GM18907 (cell line): Measurements from ENCODE around the gene PITPNC1.
A peak's percentile ranks its signal among the peaks of the same experiment; 100 is the strongest.
"Not testable (repeated sequence)": the region's sequence is repeated elsewhere in the genome, so short reads cannot be mapped to it uniquely, and the experiment has no call there.

Experiments used
- ATAC-seq: cut with Tn5 transposase; IDR thresholded peaks from one replicate; pipeline ENCODE4 v1.9.1; 2021; ENCODE audit warnings: mild to moderate bottlenecking, moderate library complexity; ENCODE audit not compliant: unreplicated experiment

The PITPNC1 gene

DNA sequence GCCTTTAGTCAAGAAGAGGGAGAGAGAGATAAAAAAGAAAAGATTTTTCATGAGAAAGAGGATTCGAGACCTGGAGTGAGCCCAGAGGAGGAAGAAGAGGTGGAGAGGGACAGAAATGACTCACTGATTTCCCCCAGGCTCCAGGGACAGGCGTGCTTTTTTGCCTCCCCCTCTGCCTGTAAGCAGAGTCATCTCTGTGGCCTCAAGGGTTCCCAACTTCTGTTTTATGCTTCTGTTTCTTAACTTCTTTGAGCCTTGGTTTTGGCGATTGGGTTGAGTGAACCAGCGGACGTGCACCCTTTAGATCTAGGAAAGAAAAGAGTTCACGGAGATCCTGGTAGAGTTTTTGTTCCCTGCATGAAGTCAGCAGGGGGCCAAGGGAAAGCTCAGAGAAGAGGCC, 192.8 kb downstream of the PITPNC1 start:
- no peak for ATAC-seq

DNA sequence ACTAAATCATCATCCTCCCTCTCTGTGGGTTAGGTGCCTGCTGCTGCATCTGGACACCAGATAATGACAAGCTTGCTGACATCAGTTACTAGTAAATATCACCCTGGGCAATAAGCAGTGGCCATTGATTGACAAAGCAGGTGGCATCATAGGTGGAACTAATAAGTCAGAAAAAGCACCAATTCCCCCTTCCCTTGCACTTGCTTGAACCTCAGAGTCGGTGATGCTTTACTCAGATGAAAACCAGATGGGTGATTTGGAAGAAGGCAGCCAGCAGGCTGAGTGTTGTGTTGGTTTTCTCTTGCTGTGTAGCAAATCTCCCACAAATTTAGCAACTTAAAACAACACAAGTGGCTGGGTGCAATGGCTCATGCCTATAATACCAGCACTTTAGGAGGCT, 193.7 kb downstream of the PITPNC1 start:
- no peak for ATAC-seq

DNA sequence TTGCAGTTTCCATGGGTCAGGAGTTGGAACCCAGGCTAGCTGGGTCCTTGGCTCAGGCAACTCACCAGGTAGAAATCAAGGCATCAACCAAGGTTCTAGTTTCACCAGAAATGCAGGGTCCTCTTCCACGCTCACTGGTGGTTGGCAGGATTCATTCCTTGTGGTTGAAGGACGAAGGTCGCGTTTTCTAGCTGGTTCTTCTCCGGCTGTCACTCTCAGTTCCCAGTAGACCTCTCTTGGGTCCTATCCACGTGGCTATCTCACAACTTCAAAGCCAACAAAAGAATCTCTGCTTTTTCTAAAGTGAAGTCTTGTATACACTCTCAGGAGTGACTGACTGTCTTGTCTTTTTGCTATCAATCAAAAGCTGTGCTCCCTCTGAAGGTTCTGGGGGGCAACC, 194.4 kb downstream of the PITPNC1 start:
- ATAC-seq, result no peak

DNA sequence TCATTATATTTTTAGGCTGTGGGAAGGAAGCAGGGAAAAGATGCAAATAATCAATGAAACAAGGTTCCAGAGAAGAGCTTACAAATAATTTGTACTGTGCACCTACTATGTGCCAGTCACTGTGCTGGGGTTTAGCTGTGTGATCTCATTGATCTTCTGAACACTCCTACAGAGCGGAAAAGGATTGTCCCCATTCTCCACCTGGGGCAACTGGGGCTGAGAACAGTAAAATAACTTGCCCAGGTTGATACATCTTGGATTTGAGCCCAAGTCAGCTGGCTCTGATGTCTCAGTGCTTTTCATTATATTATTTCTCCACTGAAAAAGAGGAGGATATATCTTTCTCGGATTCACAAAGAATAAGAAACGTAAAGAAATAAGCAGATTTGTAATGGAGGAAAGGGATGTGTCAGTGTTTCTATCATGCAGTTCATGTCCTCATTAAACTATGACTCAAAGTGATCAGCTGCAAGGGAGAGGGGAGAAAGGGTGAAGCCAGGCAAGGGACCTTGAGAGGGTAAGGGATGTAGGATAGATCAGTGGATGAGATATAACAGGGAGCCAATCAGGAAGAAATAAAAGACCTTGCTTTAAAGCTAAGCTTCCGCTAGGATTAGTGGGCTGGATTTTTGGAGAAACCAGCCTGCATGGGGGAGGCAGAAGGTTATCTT, 197.0 kb downstream of the PITPNC1 start:
- peak; percentile 4 for ATAC-seq

GRCh38 chr17:67574658-67575293, 197.7 kb downstream of the PITPNC1 start:
- peak; percentile 46 for ATAC-seq

DNA sequence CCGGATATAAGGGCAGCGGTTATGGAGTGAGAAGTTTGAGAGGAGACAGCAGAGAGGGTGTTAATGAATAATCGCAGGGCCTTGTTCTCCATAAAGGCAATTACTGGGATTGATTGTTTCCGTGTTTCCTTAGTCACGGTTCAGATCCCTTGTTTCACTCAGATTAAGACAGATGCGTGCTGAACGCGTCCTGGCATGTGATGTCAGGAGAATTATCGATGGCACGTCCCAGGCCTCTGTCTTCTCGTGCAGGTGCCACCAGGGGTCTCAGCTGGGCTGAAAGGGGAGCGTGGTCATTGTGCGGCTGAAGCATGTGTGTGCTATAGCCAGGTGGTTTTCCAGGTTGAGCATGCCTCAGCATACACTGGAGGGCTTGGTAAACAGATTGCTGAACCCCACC, 198.2 kb downstream of the PITPNC1 start:
- ATAC-seq, result peak; percentile 40

DNA sequence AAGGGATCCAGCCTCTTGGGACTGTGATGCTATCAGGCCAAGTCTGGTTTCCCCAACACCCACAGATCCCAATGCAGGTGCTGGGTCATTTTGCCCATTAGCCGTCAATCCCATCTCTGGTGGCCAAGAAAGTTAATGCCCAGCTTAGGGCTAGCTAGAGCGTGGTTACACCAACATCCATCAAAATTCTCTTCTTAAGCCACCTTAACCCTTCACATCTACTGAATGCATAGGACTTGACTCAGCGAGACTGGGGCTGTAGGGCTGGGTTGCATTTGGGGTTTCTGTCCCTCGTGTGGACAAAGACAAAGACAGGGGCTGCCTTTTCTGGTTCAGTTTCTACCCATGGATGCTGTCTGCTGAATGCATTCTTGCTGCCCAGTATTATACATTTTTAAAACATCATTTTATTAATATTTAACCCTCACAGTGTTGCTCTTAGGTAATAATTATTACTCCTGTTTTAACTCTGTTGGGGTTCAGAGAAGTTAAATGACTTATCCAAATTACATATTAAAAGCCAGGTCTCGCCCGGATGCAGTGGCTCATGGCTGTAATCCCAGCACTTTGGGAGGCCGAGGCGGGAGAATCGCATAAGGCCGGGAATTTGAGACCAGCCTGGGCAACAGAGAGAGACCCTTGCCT, 199.5 kb downstream of the PITPNC1 start:
- ATAC-seq, result no peak

GRCh38 chr17:67577429-67578141, 200.5 kb downstream of the PITPNC1 start:
- ATAC-seq, result no peak

DNA sequence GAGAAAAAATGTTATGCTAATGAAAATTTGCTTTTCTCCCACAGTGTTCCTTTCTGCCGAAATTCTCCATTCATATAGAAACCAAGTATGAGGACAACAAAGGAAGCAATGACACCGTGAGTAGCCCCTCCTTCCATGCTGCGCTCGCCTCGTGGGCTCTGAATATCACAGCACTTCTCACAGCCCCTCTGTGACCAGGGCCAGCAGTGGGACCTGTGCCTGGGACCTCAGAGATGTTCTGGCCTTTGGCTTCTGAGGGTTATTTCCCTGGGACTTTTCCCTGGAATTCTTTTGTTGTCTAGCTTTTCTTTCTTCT, 201.0 kb downstream of the PITPNC1 start:
- ATAC-seq, result peak; percentile 19

- ATAC-seq, result not testable (repeated sequence)
Observed at GRCh38 chr17:67578679-67579405, 201.8 kb downstream of the PITPNC1 start.

DNA sequence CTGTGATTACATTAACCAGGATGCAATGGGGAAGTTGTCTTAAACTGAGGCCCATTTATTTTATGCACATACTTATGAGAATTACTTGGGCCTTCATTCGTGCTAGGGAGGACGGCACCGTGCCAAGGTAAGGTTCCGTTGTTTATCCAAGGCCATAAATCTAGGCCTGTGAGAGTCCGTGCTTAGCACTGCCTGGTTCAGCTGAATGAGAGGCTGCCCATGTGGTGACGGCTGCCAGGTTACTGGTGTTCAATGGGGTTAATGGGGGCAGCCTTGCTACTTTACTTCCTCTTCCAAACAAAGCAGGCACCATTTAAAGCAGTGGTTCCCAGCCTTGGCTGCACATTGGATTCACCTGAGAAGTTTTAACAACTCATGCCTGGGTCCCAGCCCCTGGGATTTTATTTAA, 205.6 kb downstream of the PITPNC1 start:
- no peak for ATAC-seq

DNA sequence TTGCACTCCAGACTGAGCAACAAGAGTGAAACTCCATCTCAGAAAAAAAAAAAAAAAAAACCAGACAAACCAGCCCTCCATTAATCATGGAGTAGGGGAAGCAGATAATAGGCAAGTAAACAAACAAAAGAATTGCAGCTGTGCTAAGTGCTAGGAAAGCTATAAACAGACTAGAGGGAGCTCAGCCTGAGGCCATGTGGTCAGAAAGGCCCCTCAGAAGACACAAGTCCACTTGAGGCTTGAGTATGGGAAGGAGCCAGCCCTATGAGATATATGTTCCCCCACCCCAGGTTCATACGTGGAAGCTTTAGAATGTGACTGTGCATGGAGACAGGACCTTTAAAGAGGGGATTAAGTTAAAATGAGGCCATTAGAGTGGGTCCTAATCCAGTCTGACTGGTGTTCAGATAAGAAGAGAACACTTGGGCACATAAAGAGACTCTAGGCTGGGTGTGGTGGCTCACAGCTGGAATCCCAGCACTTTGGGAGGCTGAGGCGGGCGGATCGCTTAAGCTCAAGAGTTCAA, 208.1 kb downstream of the PITPNC1 start:
- ATAC-seq, result no peak

GRCh38 chr17:67588326-67588725, 211.2 kb downstream of the PITPNC1 start:
- no peak for ATAC-seq

DNA sequence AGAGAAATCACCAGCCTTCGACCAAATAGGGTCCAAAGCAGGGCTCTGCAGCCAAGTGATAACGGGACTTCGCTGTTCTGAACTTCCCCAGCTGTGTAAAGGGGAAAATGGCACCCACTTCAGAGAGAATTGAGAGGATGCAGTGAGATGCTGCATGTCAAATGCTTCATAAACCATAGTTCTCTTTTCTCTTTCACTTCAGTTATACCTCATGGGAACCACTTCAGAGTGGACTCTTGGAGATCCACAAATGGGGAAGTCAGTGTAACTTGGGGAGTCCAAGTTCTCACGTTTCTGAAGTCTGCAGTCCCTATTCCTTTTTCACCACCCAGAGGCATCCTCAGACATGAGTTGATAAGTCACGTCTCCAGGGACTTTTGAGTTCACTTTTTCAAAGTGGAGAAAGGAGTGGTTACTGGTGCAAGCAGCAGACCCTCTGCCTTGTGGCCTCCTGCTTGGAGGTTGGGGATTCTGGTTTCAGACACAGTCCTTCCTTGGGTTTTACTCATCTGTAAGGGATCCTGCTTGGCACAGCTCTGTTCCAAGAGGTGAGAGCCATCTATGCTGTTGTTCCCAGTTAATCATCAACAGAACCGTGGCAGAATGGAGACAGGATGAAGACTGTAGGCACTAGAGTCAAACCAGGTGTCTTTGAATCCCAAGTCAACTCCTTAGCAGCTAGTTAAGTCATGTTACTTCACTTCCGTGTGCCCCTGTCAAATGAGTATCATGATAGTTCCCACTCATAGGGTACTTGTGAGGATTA, 217.2 kb downstream of the PITPNC1 start:
- ATAC-seq, result no peak

GRCh38 chr17:67600408-67600807, 223.3 kb downstream of the PITPNC1 start:
- ATAC-seq, result no peak

DNA sequence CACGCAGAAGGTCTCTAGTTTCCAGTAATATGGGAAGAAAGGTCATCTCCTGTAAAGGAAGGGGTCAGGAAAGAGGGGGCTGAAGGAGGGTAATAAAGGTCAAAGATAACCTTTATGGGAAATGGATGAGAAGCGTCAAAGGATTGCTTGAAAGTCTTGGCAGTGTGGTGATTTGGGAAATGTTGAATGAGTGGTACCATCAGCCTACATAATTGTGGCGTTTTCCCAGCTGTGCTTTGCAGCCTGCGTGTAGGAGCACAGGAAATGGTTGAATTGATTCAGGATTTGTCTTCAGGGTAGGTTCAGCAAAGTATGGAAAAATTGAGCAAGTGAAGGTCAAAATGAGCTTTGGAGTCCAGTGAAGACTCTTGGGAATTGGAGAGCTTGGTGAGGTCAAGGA, 224.8 kb downstream of the PITPNC1 start:
- no peak for ATAC-seq

GRCh38 chr17:67602444-67602843, 225.4 kb downstream of the PITPNC1 start:
- ATAC-seq, result no peak

DNA sequence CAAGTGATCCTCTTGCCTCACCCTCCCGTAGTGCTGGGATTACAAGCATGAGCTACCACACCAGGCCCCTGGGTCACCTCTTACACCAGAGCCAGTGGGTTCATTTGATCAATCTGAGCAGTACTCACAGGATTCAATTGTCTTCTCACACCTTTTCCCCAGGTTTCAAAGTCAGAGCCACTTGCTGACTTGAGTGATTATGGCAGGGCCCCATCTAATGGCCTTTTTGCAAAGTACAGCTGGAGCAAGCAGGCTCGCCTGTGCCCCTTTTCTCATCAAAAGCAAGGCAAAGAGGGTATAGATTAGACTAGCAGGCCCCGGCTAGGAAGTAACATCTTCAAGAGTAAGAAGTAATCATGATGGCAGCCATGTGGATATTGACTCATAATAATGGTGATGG, 225.9 kb downstream of the PITPNC1 start:
- no peak for ATAC-seq

DNA sequence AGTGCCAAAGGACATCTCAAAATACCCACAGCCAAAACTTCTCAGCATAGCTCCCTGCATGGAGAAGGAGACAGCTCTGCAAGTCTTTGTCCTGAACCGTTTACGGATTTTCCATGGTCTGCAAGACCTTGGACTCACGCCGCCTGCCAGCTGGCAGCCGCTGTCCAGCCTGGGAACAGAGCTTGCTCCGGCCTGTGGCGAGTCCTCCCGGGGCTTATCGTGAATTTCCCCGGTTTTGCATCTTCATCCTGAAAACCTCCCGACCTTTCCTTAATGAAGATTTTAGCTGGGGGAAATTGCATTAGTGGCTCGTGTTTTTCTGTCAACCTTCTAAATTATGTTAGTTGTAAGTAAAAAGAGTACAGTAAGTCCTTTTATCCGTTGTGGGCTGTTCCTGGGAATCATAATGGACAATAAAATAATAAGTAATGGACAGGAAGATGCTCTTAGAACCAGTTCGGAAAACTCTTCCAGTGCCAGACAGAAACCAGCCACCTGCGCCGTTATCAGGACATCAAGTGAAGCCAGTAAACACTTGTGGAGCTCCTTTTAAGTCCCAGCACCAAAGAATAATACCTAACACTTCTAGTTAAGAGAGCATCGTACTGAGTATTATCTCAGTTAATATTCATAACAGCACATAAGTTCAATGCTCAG, 228.3 kb downstream of the PITPNC1 start:
- ATAC-seq, result no peak

DNA sequence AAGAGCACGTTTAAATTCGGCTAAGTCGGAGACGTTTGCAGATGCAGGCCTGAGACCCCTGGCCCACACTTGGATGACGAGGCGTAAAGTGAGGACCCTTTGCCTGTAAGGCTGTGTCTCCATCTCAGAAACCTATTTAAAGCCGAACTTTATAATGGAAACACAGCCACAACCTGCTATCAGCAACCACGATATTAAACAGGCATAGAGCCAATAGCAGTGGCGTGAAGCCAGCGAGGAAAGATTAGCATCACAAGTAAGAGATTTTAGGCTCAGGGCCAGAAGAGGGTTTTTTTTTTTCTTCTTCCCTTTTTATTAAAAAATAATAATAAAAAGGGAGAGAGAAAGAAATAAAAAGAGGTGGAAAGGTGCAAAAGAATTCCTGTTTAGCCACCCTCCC, 229.4 kb downstream of the PITPNC1 start:
- no peak for ATAC-seq
